HG02623 (cell line): ENCODE measurements around the gene TIMM23B.
"Not testable (repeated sequence)": the region's sequence is repeated elsewhere in the genome, so short reads cannot be mapped to it uniquely, and the experiment has no call there.

Experiments used
- ATAC-seq: cut with Tn5 transposase; IDR thresholded peaks from one replicate; pipeline ENCODE4 v1.9.1; 2021; ENCODE audit warnings: moderate library complexity; ENCODE audit not compliant: unreplicated experiment

TIMM23B gene, protein sequence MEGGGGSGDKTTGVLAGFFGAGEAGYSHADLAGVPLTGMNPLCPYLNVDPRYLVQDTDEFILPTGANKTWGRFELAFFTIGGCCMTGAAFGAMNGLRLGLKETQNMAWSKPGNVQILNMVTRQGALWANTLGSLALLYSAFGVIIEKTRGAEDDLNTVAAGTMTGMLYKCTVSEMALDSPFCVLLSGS

DNA sequence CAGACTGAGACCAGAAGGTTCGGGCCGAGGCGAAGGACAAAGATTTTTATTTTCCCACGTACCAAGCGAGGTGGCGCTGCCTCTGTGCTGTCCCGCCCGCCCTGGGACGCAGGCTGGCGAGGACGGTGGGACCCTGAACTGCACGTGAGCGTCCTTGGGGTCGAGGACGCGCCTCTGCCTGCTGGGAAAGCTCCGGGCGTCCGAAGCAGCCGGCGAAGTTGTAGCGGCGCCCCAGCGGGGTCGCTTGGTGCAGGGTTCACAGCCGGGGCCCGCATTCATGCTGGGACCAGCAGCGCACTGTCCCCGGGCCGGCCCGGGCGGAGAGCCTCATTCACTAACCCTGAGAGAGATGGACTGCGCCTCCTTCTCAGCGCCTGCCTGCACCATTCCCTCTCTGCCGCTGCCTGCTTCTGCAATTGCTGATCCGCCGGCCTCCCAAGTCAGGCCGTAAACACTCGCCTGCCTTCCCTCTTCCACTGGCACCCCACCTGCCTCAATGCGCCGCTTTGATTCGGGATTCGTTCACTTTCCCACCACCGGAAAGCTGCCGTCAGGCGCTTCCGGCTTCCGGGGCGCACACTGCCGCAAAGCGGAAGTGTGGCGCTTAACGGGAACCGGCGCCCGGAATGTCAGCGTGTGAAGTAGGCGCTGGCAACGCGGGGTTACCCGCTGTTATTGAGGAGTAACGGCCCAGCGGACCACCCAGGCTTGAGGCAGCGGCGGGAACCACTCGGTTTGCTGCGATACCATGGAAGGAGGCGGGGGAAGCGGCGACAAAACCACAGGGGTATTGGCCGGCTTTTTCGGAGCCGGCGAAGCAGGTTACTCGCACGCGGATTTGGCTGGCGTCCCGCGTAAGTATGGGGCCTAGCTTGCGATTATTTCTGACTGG lies at the start of gene TIMM23B, which contains the start of gene PARG:
Gene TIMM23B (plus strand): TSS at position 607 of the 892 bp plus-strand sequence. CDS start 142 bp downstream, at position 749.
Gene PARG (minus strand): TSS at position 581 of the 892 bp plus-strand sequence. CDS start 302 bp downstream, at position 279.
- ATAC-seq = peak; percentile 64

DNA sequence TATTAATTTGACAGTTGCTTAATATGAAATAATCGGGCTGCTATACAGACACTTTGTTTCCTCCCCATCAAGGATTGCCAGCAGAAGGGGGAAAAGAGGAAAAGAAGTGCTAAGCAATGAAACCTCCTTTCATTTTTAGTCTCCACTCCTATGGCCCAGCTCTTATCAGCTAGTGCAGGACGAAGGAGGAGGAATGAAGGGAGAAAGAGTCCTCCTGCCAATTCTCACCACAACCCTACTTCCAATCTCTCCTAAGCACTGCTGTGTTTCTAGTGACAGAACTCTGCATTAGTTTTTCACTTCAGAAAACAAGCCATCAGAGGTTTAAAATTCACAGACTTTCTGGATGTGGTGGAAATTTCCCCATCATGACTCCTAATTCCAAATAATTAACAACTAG lies 41.9 kb upstream of the TIMM23B start:
- ATAC-seq = not testable (repeated sequence)

DNA sequence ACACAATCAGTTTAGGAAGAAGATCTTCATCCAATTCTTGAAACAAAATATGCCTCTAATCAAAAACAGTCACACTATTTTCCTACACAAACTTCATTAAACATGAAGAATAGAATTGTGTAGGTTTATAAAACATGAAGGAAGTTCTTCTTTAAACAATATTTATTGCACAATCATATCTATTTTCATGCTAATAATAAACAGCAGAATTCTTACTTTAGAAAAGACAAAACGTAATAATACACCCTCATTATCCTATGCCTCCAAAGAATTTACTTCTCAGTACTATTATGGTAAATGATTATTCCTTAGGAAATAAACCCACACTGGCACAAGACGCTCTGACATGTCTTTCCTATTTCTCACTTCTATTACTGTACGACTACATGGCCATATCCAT lies 41.4 kb upstream of the TIMM23B start:
- not testable (repeated sequence) for ATAC-seq

DNA sequence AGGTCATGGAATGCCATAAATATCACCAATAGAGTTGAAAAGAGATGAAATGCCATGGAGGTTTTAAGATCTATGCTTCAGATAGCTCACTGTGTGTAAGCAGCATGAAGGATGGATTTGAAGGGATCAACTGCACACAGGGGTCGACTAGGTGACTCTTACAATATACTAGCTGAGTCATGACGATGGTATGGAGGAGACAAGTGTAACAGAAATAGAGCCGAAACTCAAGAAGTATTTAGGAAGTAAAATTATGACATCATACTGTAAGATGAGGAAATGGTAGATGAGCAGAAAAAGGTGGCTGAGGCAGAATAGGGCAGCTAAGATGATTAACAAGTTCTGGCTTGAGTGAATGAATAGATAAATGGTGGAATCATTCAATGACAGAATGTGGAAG lies 38.0 kb upstream of the TIMM23B start:
- ATAC-seq = not testable (repeated sequence)

DNA sequence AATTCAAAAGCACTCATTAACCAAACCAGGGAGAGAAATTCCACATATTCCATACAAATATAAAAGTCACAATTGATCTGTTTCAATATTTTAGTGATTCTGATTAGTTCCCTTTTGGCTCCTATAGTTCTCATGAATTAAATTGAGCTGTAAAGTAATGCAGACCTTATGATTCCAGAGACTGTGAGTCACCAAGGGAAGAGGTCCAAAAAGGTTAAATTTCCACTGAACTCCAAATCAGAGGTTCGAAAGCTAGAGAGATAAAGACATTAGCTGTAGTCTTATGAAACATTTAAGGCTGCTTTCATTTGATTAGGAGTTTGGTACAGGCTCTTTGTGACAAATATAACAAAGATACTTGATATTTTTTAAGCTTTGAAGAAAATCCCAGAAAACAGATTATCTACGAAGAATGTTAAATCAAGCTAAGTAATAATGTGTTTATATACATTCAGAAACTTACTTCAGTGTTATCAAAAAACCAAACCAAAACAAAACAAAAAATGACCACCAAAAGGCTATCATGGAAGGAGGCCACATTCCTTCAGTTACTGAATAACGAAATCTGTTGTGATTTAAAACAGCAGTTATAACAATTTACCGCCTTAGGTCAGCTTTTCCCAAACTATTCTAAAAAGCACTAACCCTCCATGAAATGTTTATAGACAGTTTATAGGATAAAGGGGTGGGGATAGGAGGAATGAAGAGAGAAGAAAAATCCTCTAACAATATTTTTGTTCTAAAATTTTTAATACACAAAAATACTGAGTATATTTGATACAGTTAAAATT lies 33.4 kb upstream of the TIMM23B start:
- ATAC-seq = not testable (repeated sequence)

DNA sequence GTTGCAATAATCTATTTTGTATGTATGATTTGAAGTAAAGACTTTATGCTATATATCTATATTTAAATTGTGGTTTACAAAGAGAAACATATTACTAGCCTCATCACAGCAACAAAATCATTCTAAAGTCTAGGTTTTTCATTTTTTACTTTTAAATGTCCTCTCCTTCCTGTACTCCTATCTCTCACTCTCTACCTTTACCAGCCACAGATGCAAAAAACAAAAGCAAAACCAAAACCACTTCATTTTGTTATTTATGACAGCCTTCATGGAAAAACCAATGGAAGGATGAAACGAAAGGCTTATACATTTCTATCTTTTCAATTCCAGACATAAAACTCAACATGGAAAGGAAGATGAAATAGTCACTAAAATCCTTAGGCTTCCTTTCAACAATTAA lies 31.6 kb upstream of the TIMM23B start:
- ATAC-seq = not testable (repeated sequence)

DNA sequence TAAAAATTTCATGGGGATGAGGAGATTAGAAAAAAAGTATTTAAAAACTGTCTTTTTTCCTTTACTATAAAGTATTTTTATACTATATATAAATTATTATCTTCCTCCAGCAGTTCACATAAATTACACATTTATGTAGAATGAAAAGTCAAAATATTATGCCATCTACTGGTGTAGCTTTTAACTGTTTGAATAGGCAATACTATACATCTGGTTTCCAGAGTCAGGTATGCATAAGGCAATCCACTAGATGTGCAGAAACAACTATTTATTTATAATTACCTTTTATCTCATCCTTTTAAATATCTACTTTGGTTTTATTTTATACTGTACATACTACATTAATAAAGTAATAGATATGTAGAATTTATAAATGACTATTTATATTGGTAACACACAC lies 25.4 kb upstream of the TIMM23B start:
- ATAC-seq = not testable (repeated sequence)

DNA sequence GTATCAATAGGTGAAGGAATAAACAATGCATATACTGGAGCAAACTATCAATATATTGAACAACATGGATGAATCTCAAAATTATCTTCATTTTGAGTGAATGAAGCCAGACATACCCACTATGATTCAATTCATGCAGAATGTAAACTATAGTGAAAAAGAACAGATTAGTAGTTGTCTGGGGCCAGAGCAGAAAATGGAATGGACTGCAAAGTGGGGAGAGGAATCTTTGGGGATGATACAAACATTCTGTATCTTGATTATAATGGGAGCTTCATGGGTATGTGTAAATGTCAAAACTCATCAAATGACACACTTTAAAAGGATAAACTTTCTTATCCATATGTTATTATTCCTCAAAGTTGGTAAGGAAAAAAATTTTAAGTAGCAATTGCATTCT lies 23.9 kb upstream of the TIMM23B start:
- not testable (repeated sequence) for ATAC-seq

DNA sequence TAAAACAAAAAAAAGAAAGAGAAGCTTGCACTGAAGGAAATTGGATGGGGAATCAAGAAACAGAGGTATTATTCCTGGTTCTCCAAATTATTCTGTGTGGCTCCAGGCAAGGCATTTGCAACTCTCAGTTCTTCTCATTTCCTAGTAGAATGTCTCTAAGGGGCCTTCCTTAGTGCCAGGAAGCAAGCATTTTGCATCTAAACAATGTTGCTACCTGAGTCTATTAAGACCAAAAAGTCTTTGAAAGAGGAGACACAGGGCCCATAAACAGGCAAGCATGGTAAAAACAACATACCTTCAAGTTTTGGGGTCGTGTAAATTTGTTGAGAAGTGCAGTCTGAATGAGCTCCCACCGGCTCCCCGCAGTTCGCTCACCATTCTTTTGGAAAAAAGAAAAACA lies 19.8 kb upstream of the TIMM23B start:
- not testable (repeated sequence) for ATAC-seq

DNA sequence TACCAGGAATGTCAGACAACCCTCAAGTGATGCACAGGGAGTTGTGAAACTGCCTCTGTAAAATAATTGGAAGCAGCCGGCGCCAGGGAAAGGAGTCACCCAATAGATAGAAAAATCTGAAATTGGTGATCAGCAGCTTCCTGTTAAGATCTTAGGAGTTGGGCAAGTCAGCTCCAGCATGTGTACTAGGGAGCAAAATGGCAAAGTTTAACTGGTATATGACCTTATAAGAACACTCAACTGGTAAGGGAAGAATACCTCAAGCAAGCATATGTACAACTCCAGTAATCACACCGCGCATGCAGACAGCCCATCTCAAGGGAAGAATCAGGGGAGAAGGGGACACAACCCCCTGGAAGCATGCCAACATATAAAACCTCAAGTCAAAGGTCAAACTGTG lies 18.3 kb upstream of the TIMM23B start:
- not testable (repeated sequence) for ATAC-seq

DNA sequence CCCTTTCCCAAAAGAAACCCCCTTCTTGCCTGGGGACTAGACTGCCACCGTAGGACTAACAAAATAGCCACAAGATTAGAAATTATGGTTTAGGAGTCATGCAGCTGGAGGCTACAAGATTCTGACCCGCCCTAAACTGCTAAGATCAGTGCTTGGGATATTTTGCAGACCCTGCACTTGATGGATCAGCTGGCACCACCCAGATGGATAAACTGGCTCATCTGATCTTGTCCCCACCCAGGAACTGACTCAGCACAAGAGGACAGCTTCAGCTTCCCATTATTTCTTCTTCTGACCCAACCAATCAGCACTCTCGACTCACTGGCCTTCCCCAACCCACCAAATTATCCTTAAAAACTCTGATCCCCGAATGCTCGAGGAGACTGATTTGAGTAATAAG lies 10.6 kb upstream of the TIMM23B start:
- not testable (repeated sequence) for ATAC-seq

DNA sequence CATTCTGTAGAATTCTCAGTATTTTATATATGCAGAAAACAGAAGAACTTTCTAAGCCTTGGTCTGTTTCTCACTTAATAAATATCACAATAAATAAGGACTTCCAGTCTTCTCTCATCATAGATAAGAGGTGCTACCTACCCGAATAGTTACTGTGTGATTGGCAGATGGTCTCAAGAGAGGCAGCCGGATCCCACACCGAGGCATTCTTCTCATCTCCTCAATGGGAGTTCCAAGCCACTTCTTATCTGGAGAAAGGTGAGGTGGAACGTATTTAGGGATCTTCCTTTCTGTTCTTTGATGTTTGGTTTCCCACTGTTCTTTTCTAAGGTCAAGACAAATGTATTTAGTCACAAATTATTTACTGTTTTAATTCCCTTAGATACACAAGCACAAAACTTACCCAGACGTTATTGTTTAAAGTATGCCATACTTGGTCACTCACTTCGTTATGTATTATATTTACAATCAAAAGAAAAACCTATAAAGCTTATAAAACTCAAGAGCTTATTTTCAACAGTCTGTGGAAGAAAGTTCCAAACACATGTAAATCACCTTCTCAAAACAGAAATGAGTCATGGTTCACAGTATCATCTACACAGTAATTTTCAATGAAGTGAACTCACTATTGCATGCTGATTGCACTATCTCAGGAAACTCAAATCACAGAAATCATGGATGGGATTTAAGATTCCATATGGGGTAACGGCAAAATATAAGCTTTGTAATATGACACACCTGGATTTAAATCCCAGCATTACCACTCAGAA lies 9.7 kb upstream of the TIMM23B start:
- not testable (repeated sequence) for ATAC-seq

DNA sequence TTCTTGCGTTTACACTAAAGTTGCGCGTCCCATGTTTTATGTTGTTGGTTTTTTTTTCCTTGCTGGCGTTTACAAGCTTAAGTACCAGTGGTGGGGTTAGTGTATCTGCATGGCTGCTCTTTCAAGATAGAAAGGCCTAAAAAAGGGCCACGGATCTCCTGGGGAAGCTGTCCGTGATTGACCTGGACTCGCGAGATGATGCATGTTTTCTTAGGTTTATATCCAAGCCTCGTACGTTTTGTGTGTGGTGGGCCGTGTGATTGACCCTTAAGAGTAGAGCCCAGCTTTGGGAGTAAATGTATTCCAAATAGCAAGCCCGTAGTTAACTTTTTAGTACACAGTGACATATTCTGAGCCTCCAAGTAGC lies 469 bp downstream of the TIMM23B start:
- not testable (repeated sequence) for ATAC-seq

DNA sequence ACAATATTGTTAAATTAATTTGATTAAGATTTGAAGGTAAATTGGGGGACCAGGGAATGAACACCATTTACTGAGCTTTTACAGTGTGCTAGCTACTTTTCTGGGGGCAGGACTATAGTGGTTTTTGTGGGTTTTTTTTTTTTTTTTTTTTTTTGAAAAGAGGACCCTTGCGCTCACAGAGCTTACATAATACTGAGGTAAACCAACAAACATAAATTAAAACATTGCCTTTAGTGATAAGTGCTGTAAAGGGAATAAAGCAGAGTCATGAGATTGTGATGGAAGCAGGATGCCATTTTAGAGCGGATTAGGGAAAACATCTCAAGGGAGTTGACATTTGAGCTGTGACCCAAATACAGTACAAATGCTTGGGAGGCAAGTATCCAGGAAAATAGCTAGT lies 1.8 kb downstream of the TIMM23B start:
- ATAC-seq = not testable (repeated sequence)

DNA sequence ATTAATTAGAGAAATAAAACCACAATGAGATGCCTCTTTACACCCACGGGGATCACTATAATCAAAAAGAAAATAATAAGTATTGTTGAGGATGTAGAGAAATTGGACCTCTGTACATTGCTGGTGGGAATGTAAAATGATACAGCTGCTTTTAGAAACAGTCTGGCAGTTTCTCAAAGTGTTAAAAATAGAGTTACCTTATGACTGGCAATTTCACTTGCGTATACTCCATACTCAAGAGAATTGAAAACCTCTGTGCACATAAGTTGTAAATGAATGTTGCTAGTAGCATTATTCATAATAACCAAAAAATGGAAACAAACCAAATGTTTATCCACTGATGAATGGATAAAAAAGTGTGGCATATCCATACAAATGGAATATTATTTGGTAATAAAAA lies 6.3 kb downstream of the TIMM23B start:
- ATAC-seq = peak; percentile 75

DNA sequence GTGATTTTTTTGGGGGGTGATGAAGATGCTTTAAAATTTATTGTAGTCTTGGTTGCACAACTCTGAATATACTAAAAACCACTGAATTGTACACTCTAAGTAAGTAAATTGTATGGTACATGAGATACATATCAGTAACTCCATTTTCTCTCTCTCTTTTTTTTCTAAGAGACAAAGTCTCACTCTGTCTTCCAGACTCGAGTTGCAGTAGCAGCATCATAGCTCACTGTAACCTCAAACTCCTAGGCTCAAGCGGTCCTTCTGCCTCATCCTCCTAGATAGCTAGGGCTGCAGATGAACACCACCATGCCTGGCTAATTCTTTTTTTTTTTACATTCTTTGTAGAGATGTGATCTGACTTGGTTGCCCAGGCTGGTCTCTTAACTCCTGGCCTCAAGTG lies 6.9 kb downstream of the TIMM23B start:
- not testable (repeated sequence) for ATAC-seq

DNA sequence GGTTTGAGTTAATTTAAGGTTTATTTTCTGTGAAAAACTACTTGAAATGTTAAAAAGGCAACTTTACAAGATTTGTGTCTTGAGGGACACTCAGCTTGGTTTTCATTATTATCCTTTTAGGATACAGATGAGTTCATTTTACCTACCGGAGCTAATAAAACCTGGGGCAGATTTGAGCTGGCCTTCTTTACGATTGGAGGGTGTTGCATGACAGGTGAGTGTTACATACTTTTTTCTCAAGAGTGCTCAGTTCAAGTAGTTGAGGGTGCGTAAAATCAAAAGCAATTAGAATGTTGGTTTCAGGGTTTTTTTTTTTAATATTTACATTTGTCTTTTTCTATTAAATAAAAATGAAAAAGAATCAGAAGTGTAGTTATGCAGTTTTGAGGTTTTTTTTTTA lies 10.2 kb downstream of the TIMM23B start:
- ATAC-seq = not testable (repeated sequence)

DNA sequence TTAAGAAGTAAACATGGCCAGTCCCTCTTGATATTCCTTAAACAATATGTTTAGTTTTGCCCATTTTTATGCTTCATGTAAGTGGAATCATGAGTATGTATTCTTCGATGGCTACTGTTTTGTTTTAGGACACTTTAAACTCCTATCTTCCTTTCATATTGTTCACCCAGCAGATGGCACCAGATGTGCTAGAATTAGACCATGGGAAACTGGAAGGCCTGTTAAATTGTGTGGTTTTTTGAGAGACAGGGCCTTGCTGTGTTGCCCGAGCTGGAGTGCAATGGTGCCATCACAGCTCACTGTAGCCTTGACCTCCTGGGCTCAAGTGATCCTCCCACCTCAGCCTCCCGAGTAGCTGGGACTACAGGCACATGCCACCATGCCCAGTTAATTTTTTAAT lies 11.3 kb downstream of the TIMM23B start:
- ATAC-seq = not testable (repeated sequence)

DNA sequence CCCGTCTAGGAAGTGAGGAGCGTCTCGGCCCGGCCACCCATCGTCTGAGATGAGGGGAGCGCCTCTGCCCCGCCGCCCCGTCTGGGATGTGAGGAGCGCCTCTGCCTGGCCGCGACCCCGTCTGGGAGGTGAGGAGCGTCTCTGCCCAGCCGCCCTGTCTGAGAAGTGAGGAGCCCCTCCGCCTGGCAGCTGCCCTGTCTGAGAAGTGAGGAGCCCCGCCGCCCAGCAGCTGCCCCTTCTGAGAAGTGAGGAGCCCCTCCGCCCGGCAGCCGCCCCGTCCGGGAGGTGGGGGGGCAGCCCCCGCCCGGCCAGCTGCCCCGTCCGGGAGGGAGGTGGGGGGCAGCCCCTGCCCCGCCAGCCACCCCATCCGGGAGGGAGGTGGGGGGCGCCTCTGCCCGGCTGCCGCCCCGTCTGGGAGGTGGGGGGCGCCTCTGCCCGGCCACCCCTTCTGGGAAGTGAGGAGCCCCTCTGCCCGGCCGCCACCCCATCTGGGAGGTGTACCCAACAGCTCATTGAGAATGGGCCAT lies 28.5 kb downstream of the TIMM23B start:
- not testable (repeated sequence) for ATAC-seq

DNA sequence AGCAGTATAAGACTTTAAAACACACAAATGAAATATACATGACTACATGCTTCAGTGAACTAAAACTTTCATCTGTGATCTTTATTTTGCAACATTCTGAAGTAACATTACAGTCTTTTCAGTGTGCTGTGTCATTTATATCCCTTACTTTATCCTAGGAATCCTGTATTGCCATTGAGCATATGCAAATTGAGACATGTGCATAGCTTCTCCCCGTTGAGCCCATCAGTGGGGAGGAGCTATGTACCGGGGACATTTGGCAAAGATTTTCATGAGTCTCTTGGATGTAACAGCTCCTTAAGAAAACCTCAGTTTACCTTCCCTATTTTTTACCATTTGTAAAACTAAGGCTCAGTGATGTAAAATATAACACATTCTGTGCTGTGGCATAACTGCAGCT lies 29.6 kb downstream of the TIMM23B start:
- ATAC-seq = not testable (repeated sequence)
